H1 (cell line): ENCODE results near the gene SLC27A4.

Experiments used
- ATF3 ChIP-seq: IDR thresholded peaks from 2 replicates; pipeline ENCODE4 v1.6.1; 2011; ENCODE audit warnings: low read depth, mild to moderate bottlenecking, low read length; ENCODE audit not compliant: insufficient read depth
- CTCF ChIP-seq, 3 experiments: IDR thresholded peaks; 1 replicate in 2 of 3; 2 replicates in 1 of 3; pipeline versions ENCODE4 v1.5.1 to v1.6.1; 2011; ENCODE audit warnings: low read length in 3 of 3, mild to moderate bottlenecking in 3 of 3, inconsistent platforms in 2 of 3, low read depth in 1 of 3, moderate library complexity in 1 of 3; ENCODE audit not compliant: insufficient read depth in 1 of 3; ENCODE audit errors: control extremely low read depth in 1 of 3
- EP300 ChIP-seq, 2 experiments: IDR thresholded peaks; 1 replicate in 1 of 2; 2 replicates in 1 of 2; pipeline ENCODE4 v1.6.1; 2011 to 2012; ENCODE audit warnings: low read depth in 2 of 2, low read length in 2 of 2, mild to moderate bottlenecking in 2 of 2, borderline replicate concordance in 1 of 2, inconsistent platforms in 1 of 2, moderate library complexity in 1 of 2
- KDM1A ChIP-seq: fragments of 200-600, 300-600 bp; sonication (generic); IDR thresholded peaks from 2 replicates; pipeline ENCODE4 v1.7.1; 2016; ENCODE audit warnings: mild to moderate bottlenecking, low read length, borderline replicate concordance
- MAFK ChIP-seq: IDR thresholded peaks from 2 replicates; pipeline ENCODE4 v1.6.1; 2012; ENCODE audit warnings: low read depth, mild to moderate bottlenecking, improper control_type of control experiment, low read length
- MAX ChIP-seq: IDR thresholded peaks from 2 replicates; pipeline ENCODE4 v1.6.1; 2012; ENCODE audit warnings: inconsistent platforms
- PHF8 ChIP-seq: fragments of 200-600 bp; sonication (generic); conservative IDR thresholded peaks from 2 replicates; pipeline ENCODE4 v1.7.1; 2012; ENCODE audit warnings: low read depth, mild to moderate bottlenecking, inconsistent platforms, low read length, moderate library complexity
- POLR2A ChIP-seq, 2 experiments: IDR thresholded peaks; 1 replicate in 1 of 2; 2 replicates in 1 of 2; pipeline ENCODE4 v1.6.1; 2011; ENCODE audit warnings: low read depth in 2 of 2, low read length in 2 of 2, mild to moderate bottlenecking in 2 of 2; ENCODE audit errors: control extremely low read depth in 1 of 2
- RAD21 ChIP-seq, 2 experiments: IDR thresholded peaks in 1 of 2; conservative IDR thresholded peaks in 1 of 2; 2 replicates each; pipeline ENCODE4 v1.6.1; 2011; ENCODE audit warnings: low read depth in 2 of 2, low read length in 2 of 2, improper control_type of control experiment in 1 of 2, inconsistent platforms in 1 of 2, mild to moderate bottlenecking in 1 of 2, moderate library complexity in 1 of 2
- SP1 ChIP-seq: IDR thresholded peaks from 2 replicates; pipeline ENCODE4 v1.6.1; 2011; ENCODE audit warnings: low read depth, low read length
- SP2 ChIP-seq: IDR thresholded peaks from 2 replicates; pipeline ENCODE4 v1.6.1; 2012; ENCODE audit warnings: mild to moderate bottlenecking, low read length, inconsistent platforms
- TAF1 ChIP-seq: IDR thresholded peaks from 2 replicates; pipeline ENCODE4 v1.6.1; 2011; ENCODE audit warnings: mild to moderate bottlenecking, low read depth, low read length
- TF ChIP-seq, protein P1 (sequence below): IDR thresholded peaks from 2 replicates; pipeline ENCODE4 v1.6.1; 2011; ENCODE audit warnings: low read length, improper control_type of control experiment

GRCh38 chr9:128349772-128350171 lies 9.4 kb downstream of the SLC27A4 start:
- TF ChIP-seq SP1: no peak
- TF ChIP-seq SP2: no peak
- TF ChIP-seq MAX: no peak
- no peak for TF ChIP-seq MAFK
- no peak for TF ChIP-seq EP300 (IDR thresholded peaks at IDR 0.05; ENCODE audit: borderline replicate concordance in 1 of 2, low read depth in 2 of 2, low read length in 2 of 2)
- TF ChIP-seq TAF1: no peak
- no peak for TF ChIP-seq RAD21 (IDR thresholded peaks at IDR 0.05 in 1 of 2, conservative IDR thresholded peaks at IDR 0.05 in 1 of 2; ENCODE audit: low read depth in 2 of 2, low read length in 2 of 2)
- no peak for TF ChIP-seq CTCF (IDR thresholded peaks at IDR 0.05; ENCODE audit: control extremely low read depth in 1 of 3, insufficient read depth in 1 of 3, low read depth in 1 of 3, low read length in 3 of 3)
- TF ChIP-seq KDM1A: no peak
- TF ChIP-seq, protein P1, sequence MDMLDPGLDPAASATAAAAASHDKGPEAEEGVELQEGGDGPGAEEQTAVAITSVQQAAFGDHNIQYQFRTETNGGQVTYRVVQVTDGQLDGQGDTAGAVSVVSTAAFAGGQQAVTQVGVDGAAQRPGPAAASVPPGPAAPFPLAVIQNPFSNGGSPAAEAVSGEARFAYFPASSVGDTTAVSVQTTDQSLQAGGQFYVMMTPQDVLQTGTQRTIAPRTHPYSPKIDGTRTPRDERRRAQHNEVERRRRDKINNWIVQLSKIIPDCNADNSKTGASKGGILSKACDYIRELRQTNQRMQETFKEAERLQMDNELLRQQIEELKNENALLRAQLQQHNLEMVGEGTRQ: no peak
- TF ChIP-seq PHF8: no peak
- TF ChIP-seq POLR2A (IDR thresholded peaks at IDR 0.05; ENCODE audit: control extremely low read depth in 1 of 2, low read depth in 2 of 2, low read length in 2 of 2): no peak
- TF ChIP-seq ATF3: no peak
